GM19395 (cell line): ENCODE data around the gene ZBTB39.
"Not testable (repeated sequence)": the region's sequence is repeated elsewhere in the genome, so short reads cannot be mapped to it uniquely, and the experiment has no call there.

Source experiments
- ATAC-seq: cut with Tn5 transposase; IDR thresholded peaks from one replicate; pipeline ENCODE4 v1.9.1; 2021; ENCODE audit warnings: mild to moderate bottlenecking, moderate library complexity; ENCODE audit not compliant: unreplicated experiment

ZBTB39 gene, protein sequence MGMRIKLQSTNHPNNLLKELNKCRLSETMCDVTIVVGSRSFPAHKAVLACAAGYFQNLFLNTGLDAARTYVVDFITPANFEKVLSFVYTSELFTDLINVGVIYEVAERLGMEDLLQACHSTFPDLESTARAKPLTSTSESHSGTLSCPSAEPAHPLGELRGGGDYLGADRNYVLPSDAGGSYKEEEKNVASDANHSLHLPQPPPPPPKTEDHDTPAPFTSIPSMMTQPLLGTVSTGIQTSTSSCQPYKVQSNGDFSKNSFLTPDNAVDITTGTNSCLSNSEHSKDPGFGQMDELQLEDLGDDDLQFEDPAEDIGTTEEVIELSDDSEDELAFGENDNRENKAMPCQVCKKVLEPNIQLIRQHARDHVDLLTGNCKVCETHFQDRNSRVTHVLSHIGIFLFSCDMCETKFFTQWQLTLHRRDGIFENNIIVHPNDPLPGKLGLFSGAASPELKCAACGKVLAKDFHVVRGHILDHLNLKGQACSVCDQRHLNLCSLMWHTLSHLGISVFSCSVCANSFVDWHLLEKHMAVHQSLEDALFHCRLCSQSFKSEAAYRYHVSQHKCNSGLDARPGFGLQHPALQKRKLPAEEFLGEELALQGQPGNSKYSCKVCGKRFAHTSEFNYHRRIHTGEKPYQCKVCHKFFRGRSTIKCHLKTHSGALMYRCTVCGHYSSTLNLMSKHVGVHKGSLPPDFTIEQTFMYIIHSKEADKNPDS

DNA sequence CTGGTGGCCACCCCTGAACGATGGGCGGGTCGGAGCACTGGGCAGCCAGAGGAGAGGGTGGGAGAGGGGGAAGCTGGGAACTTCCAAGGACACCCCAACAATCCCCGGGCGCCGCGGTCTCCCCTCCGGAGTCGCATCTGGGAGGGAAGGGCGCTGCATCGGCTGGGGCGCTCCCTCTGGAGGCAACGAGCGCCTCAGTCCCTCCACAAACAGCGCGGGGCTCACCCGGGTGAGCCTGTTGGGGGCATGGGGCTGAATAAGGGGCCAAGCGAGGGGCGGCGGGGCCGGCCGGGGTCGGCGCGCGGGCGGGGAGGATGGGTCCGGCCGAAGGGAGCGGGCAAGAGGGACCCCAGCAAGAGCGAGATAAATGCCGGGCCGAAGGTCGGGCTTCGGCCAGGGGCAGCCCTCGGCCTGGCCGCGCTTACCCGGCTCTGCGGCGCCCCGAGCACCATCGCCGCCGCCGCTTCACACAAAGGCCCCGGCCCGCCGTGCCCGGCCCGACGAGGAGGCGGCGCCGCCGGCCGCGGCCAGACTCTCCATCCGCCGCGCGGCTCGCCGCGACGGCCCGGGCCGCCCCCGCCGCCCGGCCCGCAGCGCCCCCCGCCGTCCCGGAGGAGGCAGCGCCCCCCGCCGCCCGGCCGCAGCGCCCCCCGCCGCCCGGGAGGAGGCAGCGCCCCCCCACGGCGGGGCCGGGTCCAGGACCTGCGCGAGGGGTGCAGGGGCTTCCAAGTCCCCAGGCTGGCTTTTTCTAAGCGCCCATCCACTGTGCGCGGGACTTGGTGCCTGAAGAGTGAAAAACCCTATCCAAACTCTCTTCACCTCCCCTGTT, at the start of gene ZBTB39:
ZBTB39 (minus strand) TSS at position 567 of the 829 bp plus-strand sequence. CDS start 1,629 bp downstream, outside the sequence.
- peak; percentile 48 for ATAC-seq

DNA sequence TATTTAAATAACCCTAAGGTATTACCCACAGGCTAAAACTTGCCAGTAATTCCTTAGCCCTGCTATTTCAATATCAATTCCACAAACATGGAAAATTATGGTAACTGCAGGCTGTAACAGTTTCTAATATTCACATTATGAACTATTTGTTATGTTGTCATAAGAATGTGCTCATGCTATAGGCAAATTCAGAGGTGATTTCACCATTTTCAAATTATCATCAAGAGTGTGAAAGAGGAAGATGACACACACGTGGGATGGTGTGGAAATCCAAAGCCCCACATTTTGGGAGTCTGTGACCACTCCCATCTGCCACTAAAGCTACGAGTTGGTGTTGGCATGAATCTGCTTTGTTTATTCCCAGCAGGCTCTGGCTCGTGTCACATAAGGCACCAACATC, 49.5 kb upstream of the ZBTB39 start:
- no peak for ATAC-seq

DNA sequence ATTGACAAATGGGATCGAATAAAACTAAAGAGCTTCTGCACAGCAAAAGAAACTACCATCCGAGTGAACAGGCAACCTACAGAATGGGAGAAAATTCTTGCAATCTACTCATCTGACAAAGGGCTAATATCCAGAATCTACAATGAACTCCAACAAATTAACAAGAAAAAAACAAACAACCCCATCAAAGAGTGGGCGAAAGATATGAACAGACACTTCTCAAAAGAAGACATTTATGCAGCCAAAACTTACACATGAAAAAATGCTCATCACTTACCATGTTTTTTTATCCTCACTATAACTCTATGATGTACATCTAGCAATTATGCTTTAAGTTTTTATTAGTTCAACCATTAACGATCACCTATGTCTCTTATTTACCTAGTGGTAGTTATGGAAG, 47.6 kb upstream of the ZBTB39 start:
- ATAC-seq, result not testable (repeated sequence)

DNA sequence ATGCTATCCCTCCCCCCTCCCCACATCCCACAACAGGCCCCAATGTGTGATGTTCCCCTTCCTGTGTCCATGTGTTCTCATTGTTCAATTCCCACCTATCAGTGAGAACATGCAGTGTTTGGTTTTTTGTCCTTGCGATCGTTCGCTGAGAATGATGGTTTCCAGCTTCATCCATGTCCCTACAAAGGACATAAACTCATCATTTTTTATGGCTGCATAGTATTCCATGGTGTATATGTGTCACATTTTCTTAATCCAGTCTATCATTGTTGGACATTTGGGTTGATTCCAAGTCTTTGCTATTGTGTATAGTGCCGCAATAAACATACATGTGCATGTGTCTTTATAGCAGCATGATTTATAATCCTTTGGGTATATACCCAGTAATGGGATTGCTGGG, 46.8 kb upstream of the ZBTB39 start:
- ATAC-seq, result not testable (repeated sequence)

DNA sequence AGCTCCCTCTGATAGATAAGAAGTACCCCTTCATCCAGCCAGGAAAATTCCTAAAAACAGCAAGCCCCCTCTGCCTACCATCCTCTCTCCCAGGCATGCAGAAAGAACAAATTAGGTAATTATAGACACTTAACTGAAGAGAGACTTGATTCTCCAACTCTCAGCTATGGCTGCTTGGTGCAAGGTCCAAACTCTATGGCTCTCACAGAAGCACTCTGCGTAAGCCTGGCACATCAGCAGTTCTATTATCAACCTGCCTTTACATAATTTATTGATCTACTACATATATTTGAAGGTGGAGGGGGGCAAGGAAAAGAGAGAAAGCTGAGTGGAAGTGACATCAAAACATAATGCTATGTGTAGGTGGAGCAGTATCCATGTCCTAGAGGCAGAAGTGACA, 44.7 kb upstream of the ZBTB39 start:
- ATAC-seq, result no peak

DNA sequence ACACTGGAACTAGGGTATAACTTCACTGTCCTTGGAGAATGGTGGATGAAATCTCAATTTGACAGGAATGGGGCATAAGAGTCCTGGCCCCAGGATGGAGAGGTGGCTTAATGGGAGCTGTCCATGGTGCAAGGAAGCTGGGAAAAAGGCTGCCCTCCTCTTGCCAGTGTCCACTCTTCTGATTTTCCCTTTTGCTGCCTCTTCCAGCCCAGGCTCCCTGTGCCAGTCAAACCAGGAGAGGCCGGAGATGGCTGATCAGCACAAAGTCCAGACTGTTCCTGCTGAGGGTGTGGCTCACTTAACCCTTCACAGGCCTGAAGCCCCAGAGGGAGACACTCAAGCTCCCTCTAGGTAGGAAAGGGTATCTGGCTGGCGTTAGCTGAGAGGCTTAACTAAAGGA, 43.5 kb upstream of the ZBTB39 start, which contains the start of gene MYO1A:
MYO1A (minus strand) TSS at position 240 of the 400 bp plus-strand sequence. CDS start 1,806 bp downstream, outside the sequence.
- no peak for ATAC-seq

DNA sequence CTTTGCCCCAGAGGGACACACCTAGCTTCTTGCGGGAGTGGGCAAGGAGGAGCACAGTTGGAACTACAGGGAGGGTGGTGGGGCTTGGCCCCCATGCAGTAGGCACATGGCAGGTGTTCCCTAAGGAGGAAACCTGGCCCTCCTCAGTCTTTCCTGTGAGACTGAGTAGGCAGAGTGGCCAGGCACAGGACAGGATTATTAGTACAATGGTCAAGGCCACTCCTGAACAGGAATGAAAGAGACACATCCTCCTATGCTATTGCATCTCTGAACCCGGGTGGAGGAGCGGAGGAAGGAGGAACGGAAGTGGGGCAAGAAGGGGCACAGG, 42.7 kb upstream of the ZBTB39 start:
- ATAC-seq, result no peak

DNA sequence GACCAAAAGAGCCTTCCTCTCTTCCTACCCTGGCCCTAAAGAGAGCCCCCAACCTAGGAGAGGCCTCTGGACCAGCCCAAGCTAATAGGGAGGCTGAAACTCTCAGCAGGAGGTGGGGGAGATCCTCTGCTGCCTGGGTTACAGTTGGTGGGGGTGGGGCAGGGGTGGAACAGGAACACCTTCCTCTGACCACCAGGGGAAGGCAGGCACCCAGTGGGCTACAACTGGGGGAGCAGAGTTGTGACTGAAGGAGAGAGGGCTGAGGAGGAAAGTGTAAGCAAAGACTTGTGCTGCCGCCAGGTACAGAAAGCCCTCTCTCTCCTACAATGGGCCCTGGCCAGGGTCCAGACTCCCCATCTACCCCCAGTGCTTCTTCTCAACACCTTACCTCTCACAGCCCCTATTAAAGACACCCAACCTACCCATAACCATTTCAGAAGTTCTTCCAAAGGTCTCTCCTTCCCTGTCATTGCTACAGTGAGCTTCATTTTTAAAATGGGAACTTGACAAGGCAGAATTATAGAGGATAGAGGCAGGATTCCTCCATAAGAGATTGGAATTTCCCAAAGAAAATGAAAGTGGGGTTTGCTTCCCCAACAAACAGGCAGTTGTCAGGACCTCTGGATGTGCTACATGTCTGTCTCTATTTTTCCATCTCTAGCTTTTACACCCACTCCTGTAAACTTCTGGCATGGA, 42.2 kb upstream of the ZBTB39 start:
- ATAC-seq, result no peak

DNA sequence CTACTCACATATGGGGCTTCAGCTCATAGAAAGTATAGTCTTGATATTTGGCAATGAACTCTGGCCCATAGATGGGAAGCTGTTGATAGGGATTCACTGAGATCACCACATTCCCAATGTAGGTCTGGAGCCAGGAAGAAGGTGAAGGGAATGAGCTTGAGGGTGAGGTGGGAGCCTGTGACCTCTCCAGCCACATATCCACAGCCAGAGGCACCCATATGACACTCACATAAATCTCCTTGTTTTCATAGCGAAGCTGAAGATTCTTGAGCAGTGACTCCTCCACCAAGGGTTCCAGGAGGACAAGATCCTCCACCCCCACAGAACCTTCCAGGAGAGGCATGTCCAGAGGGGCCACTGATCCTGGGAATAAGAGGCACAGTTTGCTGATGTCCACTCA, 41.6 kb upstream of the ZBTB39 start:
- no peak for ATAC-seq

DNA sequence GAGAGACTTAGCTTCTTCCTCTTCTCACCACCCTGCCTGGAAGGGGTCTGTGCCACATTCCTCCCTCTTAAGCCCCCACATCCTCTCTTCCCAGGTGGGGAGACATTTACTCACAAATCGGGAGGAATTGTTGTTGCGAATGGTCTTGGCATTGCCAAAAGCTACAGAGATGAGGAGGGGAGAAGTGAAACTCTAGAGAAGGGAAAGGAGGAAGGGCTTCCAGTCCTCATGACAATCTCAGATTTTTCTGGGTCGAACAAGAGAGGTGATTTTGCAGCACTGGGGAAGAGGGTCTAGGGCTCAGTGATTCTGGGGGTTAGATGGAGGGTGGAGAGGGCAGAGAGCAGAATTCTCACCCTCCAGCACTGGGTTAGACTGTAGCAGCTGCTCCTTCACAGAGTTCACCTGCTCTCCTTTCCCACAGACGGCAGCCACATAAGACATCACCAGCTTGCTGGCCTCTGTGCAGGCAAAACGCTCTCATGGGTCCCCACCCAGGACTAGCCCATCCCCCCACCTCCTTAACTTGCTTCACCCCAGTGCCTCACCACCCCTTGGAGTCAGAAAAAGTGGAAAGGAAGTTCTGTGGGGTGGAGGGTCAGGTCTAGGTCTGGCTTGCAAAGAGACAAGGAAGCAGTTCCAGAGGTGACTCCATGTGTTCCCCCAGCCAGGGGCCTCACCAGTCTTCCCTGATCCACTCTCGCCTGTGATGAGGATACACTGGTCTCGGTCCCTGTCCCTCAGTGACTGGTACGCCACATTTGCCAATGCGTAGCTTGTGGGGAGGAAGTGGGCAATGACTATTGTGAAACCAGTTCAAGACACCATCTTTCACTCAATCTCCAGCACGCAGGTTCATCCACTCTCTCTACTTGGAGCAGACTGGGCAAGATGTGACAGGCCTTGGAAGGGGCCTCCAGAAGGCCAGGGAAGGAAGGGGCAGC, 40.9 kb upstream of the ZBTB39 start:
- no peak for ATAC-seq

DNA sequence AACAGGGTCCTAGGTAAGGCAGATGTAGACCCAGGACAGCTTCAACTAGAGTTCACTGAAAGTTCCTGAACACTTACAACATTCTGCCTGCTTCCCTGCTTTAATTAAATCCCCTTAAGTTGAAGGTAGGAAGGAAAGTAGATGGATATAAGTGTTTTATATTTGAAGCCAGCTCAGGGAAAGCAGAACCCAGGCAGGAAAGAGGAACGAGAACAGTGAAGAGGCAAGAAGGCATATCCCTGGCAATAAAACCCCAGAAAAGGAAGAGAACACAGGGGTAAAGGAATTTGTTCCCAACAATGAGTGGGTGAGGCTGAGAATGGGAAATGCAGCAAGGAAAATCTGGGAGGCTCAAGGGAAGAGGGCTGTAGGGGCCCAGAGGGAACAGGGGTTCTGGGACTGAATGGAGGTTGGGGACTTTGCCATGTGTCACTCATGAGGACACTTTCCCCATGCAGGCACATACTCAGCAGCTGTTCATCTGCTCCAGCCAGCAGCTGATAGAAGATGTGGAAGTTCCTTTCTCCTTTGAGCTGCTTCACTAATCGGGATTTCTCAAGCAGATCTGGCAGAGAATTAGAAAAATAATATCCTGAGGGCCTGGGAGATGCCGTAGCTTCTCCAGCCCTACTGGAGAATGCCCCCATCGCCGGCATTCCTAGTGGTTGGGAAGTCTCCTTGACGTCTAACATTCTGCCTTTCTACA, 39.9 kb upstream of the ZBTB39 start:
- ATAC-seq, result no peak

DNA sequence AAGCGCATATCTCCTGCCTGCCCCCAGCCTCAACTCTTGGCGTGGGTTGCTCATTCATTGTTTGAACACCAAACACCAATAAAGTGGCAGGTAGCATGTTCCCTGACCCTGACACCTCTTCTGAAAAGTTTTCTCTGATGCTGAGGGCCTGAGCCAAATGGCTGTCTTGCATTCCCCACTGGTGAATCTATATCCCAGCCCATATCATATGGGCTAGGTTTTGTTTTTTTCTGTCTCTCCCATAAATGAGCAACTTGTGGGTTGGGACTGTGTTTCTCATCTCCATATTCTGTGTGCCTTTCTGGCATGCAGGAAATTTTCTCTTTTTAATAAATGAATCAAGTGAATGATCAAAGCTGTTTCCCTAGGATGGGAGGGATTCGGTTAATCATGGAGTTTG, 38.5 kb upstream of the ZBTB39 start:
- ATAC-seq, result no peak

DNA sequence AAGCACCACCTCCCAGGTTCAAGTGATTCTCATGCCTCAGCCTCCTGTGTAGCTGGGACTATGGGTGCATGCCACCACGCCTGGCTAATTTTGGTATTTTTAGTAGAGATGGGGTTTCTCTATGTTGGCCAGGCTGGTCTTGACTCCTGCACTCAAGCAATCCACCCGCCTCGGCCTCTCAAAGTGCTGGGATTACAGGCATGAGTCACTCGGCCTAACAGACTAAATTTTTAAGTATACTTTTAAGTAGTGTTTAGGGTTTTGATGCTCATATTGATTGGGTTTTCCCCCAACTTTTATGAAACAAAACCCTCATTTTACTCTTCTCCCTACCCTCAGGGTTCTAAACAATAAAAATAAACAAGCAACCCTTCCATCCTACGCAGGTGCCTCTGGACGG, 38.1 kb upstream of the ZBTB39 start:
- ATAC-seq, result no peak

DNA sequence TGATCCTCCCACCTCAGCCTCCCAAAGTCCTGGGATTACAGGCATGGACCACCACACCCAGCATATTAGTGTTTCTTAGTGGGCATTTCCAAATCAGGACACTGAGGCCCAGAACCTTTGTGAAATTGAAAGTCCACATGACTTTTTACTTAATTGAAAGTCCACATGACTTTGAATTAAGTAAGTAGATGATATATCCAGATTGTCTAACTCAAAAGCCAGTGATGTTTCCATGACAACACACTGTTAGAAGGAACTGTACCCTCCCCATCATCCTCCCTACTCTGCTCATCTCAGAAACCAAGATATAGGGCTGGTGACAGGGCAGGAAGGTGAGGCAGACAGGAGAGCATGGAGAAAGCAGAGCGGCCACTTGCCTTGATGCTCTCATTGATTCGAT, 36.3 kb upstream of the ZBTB39 start:
- ATAC-seq, result no peak

DNA sequence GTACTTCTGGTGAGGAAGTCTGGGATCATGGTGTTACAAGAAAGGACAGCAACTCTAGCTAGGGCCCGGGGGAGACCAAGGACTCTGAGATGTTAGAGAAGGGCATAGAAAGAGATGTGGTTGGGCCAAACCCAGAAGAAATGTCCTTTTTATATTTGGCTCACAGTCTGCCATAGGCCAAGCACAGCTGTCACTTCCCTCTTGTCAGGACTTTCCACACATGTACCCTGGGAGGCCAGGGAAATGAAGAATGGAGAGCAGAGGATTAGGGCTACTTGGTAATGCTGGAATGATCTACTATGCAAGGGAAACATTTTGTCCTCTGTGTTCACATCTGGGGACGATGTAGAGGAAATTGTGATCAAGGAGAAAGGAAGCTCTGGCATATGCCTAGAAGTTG, 34.4 kb upstream of the ZBTB39 start:
- ATAC-seq, result no peak

DNA sequence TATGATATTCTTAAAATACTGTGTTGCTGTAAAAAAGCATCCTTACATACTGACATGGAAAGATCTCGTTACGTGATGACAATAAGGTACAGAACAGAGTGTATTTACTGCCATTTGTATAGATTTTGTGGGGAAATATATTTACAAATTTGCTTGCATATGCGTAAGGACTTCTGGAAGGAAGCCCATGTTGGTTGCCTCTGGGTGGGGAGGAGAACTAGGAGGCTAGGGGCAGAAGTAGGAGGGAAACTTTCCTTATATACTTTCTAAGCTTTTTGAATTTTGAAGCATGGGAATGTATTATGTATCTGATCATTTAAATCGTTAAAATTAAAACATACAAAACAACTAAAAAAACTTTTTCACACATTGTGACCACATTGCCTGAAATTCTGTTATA, 33.9 kb upstream of the ZBTB39 start:
- ATAC-seq, result no peak

DNA sequence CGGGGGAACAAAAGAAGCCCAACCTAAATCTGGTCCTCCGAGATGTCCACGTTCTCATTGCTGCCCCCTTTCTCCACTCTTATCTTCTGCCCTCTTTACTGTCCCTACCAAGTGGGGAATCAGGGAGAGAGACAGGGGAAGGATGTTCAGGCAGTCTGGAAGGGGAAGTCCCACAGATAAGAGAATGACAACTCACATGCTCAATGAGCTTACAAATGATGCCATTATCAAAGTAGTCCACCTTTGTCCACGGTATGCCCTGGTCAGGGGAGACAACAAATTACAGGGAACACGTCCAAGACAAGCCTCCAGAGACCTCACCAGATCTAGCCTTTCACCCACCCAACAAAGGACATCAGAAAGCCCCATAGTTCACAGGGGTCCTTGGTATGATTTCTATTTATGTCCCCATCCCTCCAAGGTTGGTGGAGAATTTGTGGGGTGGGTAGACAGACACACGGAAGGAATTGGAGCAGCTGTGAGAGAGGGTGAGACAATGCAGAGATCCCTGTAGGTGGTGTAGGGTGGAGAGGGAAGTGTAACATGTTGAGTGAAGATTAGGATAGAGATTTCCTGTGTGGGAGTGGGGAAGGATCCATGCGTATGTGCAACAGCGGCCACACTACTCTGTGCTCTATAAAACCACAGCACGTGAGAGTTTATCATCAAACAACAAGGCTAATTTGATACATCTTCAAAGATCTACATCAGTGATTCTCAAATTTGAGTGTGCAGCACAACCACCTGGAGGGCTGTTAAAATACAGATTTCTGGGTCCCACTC, 32.9 kb upstream of the ZBTB39 start:
- ATAC-seq, result no peak

DNA sequence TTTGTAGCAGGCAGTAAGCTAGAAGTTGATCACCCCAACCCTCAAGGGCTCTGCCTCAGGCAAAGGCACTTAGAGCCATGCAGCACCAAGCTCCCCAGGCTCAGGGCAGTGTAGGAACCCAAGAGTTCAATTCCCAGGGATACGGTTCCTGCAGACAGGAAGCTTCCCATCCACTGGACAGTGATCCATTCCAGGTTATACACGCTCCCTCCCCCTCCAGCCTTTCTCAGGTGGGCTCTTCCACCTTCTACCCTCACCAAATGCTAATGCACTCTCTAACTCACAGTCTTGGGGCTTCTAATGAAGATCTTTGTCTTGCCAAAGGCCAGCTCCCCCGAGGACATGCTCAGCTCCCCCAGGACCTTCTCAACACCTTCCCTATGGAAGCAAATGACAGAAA, 30.9 kb upstream of the ZBTB39 start:
- ATAC-seq, result no peak
